OCI-LY1 (cell line): ENCODE measurements around the gene SLC12A7.

ENCODE experiments used
- H2AFZ ChIP-seq: fragments of 200-600 bp; sonication (generic), shearing (Covaris generic); 2 replicates; pipeline ENCODE4 v1.6.0; 2014; ENCODE audit warnings: antibody characterized with exemption, mild to moderate bottlenecking, low read length
- H3F3A ChIP-seq: fragments of 200-600 bp; sonication (generic), shearing (Covaris generic); 2 replicates; pipeline ENCODE4 v1.6.0; 2014; ENCODE audit warnings: mild to moderate bottlenecking, antibody characterized with exemption, low read length, moderate library complexity; ENCODE audit not compliant: insufficient read depth
- H3K27ac ChIP-seq: fragments of 200-600 bp; sonication (generic); 2 replicates; pipeline ENCODE4 v1.5.1; 2014; ENCODE audit warnings: low read length, mixed run types, mild to moderate bottlenecking, low read depth; ENCODE audit not compliant: poor library complexity, severe bottlenecking
- H3K27me3 ChIP-seq: fragments of 200-600 bp; sonication (generic); 2 replicates; pipeline ENCODE4 v1.6.0; 2014; ENCODE audit warnings: antibody characterized with exemption, mild to moderate bottlenecking, low read length, moderate library complexity; ENCODE audit not compliant: insufficient read depth
- H3K36me3 ChIP-seq: fragments of 200-600 bp; sonication (generic); 2 replicates; pipeline ENCODE4 v1.6.1; 2014; ENCODE audit warnings: mild to moderate bottlenecking, antibody characterized with exemption, low read length, moderate library complexity, mixed read lengths; ENCODE audit not compliant: insufficient read depth
- H3K4me1 ChIP-seq: fragments of 200-600 bp; sonication (generic); 2 replicates; pipeline ENCODE4 v1.5.1; 2014; ENCODE audit warnings: mild to moderate bottlenecking, low read length, moderate library complexity; ENCODE audit not compliant: insufficient read depth, severe bottlenecking
- H3K4me2 ChIP-seq: fragments of 200-600 bp; sonication (generic), shearing (Covaris generic); 2 replicates; pipeline ENCODE4 v1.6.1; 2014; ENCODE audit warnings: low read length
- H3K4me3 ChIP-seq: fragments of 200-600 bp; sonication (generic); 2 replicates; pipeline ENCODE4 v1.5.1; 2014; ENCODE audit warnings: low read length, low read depth, mild to moderate bottlenecking, mixed read lengths; ENCODE audit not compliant: poor library complexity, severe bottlenecking
- H3K79me2 ChIP-seq: fragments of 200-600 bp; shearing (Covaris generic); 2 replicates; pipeline ENCODE4 v1.6.1; 2016; ENCODE audit warnings: mixed run types, low read length, mixed read lengths; ENCODE audit not compliant: insufficient read depth
- H3K9ac ChIP-seq: fragments of 200-600 bp; sonication (generic), shearing (Covaris generic); 2 replicates; pipeline ENCODE4 v1.6.1; 2014; ENCODE audit warnings: mild to moderate bottlenecking, low read length, mixed read lengths
- H3K9me2 ChIP-seq: fragments of 200-600 bp; sonication (generic), shearing (Covaris generic); 2 replicates; pipeline ENCODE4 v1.6.1; 2014; ENCODE audit warnings: low read depth, mild to moderate bottlenecking, low read length, mixed read lengths
- H3K9me3 ChIP-seq: fragments of 200-600 bp; shearing (Covaris generic); 2 replicates; pipeline ENCODE4 v1.6.1; 2014; ENCODE audit warnings: low read length, mixed read lengths
- H4K20me1 ChIP-seq: fragments of 200-600 bp; sonication (generic), shearing (Covaris generic); 2 replicates; pipeline ENCODE4 v1.6.0; 2016; ENCODE audit warnings: mild to moderate bottlenecking, low read length; ENCODE audit not compliant: insufficient read depth
- EZH2 ChIP-seq: fragments of 200-600 bp; sonication (generic), shearing (Covaris generic); IDR thresholded peaks from 2 replicates; pipeline ENCODE4 v1.8.0; 2017; ENCODE audit warnings: borderline replicate concordance, mixed run types, mild to moderate bottlenecking, antibody characterized with exemption, low read length, moderate library complexity, mixed read lengths
- TF ChIP-seq, protein P1 (sequence below): fragments of 200-600 bp; sonication (generic), shearing (Covaris generic); IDR thresholded peaks from 2 replicates; pipeline ENCODE4 v1.5.1; 2017; ENCODE audit warnings: mild to moderate bottlenecking, antibody characterized with exemption, low read length, moderate library complexity, mixed read lengths

The SLC12A7 gene

DNA sequence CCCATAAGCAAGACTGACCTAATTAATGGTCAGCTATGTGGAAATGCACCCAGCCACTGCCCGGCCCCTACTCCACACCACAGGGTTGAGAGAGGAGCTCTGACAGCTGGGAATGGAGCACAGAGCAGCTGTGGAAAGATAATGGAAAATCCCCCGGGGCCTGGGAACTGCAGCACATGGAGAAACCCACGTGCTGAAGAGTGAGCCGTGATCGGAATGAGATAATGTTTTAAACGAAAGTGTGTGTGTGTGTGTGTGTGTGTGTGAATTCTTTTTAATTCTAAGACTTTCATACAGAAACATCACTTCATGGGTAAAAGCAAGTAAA lies 13.1 kb upstream of the SLC12A7 start:
- Histone ChIP-seq H3K9me3 (no peaks in the 10 kb centered on the region), H3K27ac (no peak overlapping the region), H3K4me3 (no peak overlapping the region), H4K20me1 (no peaks in the 10 kb centered on the region), H2AFZ (no peak overlapping the region), H3K4me2 (no peak overlapping the region), H3K36me3 (no peaks in the 10 kb centered on the region), H3K9me2 (no peaks in the 10 kb centered on the region), H3F3A (no peaks in the 10 kb centered on the region), H3K4me1 (no peaks in the 10 kb centered on the region), H3K9ac (no peak overlapping the region), H3K27me3 (peaks cover 12% of the 10 kb centered on the region; the same call in 1 of the 2 replicates), H3K79me2 (no peaks in the 10 kb centered on the region)
- TF ChIP-seq, protein P1, sequence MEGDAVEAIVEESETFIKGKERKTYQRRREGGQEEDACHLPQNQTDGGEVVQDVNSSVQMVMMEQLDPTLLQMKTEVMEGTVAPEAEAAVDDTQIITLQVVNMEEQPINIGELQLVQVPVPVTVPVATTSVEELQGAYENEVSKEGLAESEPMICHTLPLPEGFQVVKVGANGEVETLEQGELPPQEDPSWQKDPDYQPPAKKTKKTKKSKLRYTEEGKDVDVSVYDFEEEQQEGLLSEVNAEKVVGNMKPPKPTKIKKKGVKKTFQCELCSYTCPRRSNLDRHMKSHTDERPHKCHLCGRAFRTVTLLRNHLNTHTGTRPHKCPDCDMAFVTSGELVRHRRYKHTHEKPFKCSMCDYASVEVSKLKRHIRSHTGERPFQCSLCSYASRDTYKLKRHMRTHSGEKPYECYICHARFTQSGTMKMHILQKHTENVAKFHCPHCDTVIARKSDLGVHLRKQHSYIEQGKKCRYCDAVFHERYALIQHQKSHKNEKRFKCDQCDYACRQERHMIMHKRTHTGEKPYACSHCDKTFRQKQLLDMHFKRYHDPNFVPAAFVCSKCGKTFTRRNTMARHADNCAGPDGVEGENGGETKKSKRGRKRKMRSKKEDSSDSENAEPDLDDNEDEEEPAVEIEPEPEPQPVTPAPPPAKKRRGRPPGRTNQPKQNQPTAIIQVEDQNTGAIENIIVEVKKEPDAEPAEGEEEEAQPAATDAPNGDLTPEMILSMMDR: no peak
- TF ChIP-seq EZH2: no peak

DNA sequence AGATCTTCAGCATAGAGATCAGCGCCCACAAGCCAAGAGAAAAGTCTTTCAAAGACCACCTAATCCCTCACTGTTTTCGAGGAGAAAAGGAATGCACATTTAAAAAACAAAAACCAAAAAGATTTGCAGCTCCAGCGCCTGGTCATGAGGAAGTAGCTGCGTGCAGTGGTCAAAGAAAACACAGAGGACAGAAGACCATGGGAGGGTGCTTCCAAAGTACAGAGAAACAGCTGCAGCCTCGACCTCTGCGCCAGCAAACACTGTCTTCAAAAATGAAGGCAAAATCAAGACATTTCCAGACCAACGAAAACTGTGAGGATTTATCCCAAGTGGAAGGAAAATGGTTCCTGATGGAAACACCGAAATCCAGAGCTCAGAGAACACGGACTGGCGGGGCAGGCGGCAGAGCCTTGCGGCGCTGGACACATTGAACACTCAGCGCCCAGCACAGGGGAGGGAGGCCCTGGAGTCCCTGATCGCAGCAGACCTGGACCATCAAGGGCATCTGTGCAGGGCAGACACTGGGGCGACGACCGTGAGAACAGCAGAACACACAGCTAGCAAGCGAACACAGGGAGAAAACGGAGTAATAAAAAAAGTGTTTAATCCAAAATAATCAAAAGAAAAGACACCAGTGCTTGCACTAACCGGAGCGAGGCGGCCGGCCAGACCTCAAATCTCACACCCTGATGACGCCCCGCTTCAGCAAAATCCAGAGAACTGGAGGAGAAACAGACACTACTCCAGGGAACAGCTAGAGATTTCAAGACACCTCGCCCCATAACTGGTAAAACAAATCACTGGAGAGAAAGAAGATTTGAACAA lies 12.6 kb upstream of the SLC12A7 start:
- Histone ChIP-seq H3K4me2 (no peak overlapping the region), H3K9ac (no peak overlapping the region)

DNA sequence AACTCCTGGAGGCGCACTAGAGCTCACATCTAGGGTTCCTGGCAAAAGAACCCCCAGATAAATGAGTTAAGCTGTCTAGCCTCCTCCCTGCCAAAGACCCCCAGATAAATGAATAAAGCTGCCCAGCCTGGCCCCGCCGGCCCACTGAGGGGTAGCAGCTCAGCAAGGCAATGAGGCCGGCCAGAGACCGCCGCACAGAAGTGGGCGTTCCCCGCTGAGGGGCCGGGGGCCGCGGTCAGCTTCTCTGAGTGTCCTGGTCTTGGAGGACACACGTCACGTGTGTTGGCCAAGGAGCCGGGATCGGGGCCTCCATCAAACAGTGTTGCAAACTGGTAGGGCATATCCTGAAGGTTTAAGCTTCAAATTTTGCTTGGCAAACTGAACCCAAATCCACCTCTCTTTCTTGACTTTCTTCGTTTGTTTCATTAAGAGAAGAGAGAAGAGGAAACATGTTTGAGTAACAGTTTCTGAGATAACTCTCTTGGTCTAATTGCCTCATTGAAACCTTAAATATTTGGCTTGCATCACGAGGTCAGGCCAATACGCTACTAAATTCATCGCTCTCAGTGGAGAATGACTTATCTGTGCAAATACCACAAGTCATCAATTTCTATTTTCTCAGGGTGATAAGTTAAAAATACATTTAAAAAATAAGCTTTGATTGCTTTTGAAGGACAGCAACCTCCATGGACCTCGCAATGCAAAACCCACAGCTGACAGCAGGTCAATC lies 11.7 kb upstream of the SLC12A7 start:
- Histone ChIP-seq H4K20me1 (no peaks in the 10 kb centered on the region), H3K4me2 (no peak overlapping the region), H3K9me2 (no peaks in the 10 kb centered on the region), H3K79me2 (no peaks in the 10 kb centered on the region), H2AFZ (no peak overlapping the region), H3K27ac (no peak overlapping the region), H3K36me3 (no peaks in the 10 kb centered on the region), H3F3A (no peaks in the 10 kb centered on the region), H3K27me3 (peaks cover 7% of the 10 kb centered on the region; the same call in 1 of the 2 replicates), H3K4me1 (no peaks in the 10 kb centered on the region), H3K4me3 (no peak overlapping the region), H3K9me3 (no peaks in the 10 kb centered on the region), H3K9ac (no peak overlapping the region)
- TF ChIP-seq, protein P1: no peak
- no peak for TF ChIP-seq EZH2

More for the DNA sequence above, 12.6 kb upstream of the SLC12A7 start:
- H2AFZ ChIP-seq: no peak overlapping the region
- H3K36me3 ChIP-seq: no peaks in the 10 kb centered on the region
- H3K79me2 ChIP-seq: no peaks in the 10 kb centered on the region
- no peak overlapping the region for H3K4me3 ChIP-seq
- TF ChIP-seq, protein P1: no peak
- no peak for TF ChIP-seq EZH2
- no peaks in the 10 kb centered on the region for H3K4me1 ChIP-seq
- no peaks in the 10 kb centered on the region for H4K20me1 ChIP-seq
- H3K9me3 ChIP-seq: no peaks in the 10 kb centered on the region
- no peaks in the 10 kb centered on the region for H3F3A ChIP-seq
- H3K27ac ChIP-seq: no peak overlapping the region
- H3K9me2 ChIP-seq: no peaks in the 10 kb centered on the region
- peaks cover 12% of the 10 kb centered on the region; the same call in 1 of the 2 replicates for H3K27me3 ChIP-seq
